Measurements from ENCODE around the gene ZNF76. TPM values are rescaled to one million over a fixed set of nuclear protein-coding genes. Genes with fewer than 3 reads are reported as not detected.

The ZNF76 gene
- polyA plus RNA-seq, 1 donor from 2014 or later: 26.3 TPM

DNA sequence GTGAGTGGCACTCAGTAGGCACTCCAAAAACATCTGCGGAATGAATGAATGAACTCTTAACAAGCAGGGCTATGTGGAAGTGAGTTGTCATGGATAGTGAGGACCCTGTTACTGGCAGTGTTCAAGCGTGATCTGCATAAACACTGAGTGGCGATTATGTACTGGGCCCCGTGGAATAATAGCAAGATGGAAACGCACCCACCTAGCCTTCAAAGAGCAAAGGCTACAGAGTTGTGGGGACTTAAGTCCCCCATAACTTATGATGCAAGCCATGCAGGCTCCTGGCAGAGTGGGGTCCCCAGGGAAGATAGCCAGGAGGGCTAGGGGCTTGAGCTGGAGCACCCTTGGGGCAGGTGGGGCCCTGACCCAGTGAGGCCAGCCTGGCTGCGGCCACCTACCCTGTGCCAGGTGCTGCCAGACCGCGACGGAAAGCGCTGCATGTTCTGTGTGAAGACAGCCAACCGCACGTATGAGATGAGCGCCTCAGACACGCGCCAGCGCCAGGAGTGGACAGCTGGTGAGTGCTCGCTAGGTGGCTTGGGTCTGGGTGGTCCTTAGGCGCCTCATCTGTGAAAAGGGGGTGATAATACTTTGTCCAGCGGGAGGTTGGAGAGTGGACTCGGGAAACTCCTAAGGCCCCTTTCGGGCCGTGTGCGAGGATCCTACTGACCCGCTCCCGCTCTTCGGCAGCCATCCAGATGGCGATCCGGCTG lies 58.1 kb downstream of the ZNF76 start:
- H3K36me3 ChIP-seq (ENCODE audit: insufficient read depth, low read length): no peaks in the 10 kb centered on the region
- peak overlapping the region; percentile 71 for H2AFZ ChIP-seq (ENCODE audit: low read depth, low read length)
- H3K79me2 ChIP-seq (replicated peaks; ENCODE audit: insufficient read depth, low read length): no peaks in the 10 kb centered on the region
- no peaks in the 10 kb centered on the region for H4K20me1 ChIP-seq (ENCODE audit: insufficient read depth)
- no peaks in the 10 kb centered on the region for H3K27me3 ChIP-seq (ENCODE audit: insufficient read depth, low read depth, low read length)
- H3K9ac ChIP-seq (ENCODE audit: low read length): peak overlapping the region; percentile 74
- TF ChIP-seq, protein P1, sequence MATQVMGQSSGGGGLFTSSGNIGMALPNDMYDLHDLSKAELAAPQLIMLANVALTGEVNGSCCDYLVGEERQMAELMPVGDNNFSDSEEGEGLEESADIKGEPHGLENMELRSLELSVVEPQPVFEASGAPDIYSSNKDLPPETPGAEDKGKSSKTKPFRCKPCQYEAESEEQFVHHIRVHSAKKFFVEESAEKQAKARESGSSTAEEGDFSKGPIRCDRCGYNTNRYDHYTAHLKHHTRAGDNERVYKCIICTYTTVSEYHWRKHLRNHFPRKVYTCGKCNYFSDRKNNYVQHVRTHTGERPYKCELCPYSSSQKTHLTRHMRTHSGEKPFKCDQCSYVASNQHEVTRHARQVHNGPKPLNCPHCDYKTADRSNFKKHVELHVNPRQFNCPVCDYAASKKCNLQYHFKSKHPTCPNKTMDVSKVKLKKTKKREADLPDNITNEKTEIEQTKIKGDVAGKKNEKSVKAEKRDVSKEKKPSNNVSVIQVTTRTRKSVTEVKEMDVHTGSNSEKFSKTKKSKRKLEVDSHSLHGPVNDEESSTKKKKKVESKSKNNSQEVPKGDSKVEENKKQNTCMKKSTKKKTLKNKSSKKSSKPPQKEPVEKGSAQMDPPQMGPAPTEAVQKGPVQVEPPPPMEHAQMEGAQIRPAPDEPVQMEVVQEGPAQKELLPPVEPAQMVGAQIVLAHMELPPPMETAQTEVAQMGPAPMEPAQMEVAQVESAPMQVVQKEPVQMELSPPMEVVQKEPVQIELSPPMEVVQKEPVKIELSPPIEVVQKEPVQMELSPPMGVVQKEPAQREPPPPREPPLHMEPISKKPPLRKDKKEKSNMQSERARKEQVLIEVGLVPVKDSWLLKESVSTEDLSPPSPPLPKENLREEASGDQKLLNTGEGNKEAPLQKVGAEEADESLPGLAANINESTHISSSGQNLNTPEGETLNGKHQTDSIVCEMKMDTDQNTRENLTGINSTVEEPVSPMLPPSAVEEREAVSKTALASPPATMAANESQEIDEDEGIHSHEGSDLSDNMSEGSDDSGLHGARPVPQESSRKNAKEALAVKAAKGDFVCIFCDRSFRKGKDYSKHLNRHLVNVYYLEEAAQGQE (IDR thresholded peaks at IDR 0.05; ENCODE audit: borderline replicate concordance): no peak
- TF ChIP-seq RAD21 (conservative IDR thresholded peaks at IDR 0.05) (no peak), POLR2AphosphoS5 (IDR thresholded peaks at IDR 0.05) (no peak), EP300 (conservative IDR thresholded peaks at IDR 0.05; ENCODE audit: poor library complexity, severe bottlenecking) (no peak), MXI1 (conservative IDR thresholded peaks at IDR 0.05; ENCODE audit: poor library complexity, severe bottlenecking) (no peak), EZH2 (IDR thresholded peaks at IDR 0.05; ENCODE audit: borderline replicate concordance, insufficient read depth, low read length, poor library complexity, severe bottlenecking) (no peak), SMC3 (conservative IDR thresholded peaks at IDR 0.05; ENCODE audit: poor library complexity) (no peak), CTCF (IDR thresholded peaks at IDR 0.05; ENCODE audit: poor library complexity, severe bottlenecking) (no peak), TAF1 (IDR thresholded peaks at IDR 0.05; ENCODE audit: low read depth) (no peak)
- no peaks in the 10 kb centered on the region for H3K9me3 ChIP-seq (ENCODE audit: low read length)
- peak overlapping the region; percentile 90 for H3K4me3 ChIP-seq (ENCODE audit: low read length)
- H3F3A ChIP-seq (ENCODE audit: insufficient read depth, low read length, poor library complexity, severe bottlenecking): no peaks in the 10 kb centered on the region
- no peaks in the 10 kb centered on the region for H3K9me2 ChIP-seq (ENCODE audit: insufficient read depth, low read length)
- H3K4me2 ChIP-seq (ENCODE audit: low read length): peak overlapping the region; percentile 55
- peak overlapping the region; percentile 74 for H3K27ac ChIP-seq (ENCODE audit: low read length)

DNA sequence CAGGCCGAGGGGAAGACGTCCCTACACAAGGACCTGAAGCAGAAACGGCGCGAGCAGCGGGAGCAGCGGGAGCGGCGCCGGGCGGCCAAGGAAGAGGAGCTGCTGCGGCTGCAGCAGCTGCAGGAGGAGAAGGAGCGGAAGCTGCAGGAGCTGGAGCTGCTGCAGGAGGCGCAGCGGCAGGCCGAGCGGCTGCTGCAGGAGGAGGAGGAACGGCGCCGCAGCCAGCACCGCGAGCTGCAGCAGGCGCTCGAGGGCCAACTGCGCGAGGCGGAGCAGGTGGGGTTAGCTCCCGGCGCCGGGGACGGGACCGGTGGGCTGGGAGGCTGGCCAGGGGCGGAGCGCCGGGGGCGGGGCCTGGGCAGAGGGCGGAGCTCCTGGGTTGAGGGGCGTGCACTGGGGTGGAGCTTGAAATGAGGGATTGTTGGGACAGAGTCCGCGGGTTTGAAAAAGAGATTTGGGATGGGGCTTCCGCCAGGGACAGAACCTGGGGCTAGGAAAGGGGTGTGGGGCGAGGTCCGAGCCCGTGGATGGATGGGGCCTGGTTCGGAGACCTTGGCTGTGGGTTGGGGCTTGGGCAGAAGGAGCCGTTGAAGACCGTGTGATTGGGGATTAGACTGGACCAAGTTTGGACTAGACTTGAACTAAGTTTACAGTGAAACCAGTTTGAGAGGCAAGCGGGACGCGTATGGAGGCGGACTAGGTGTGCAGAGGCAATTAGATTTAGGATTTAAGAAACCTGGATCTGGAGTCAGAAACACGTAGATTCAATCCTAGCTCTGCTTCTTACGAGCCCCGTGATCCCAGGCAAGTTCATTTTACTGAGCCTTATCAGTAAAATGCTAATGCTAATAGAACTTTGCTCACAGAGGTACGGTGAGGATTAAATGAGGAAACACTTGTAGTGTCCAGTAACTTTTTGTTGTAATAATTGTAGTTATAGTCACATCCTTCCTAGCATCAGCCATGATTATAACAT lies 58.9 kb downstream of the ZNF76 start:
- Histone ChIP-seq H4K20me1 (ENCODE audit: insufficient read depth) (no peaks in the 10 kb centered on the region), H2AFZ (ENCODE audit: low read depth, low read length) (peak overlapping the region; percentile 71), H3K79me2 (replicated peaks; ENCODE audit: insufficient read depth, low read length) (no peaks in the 10 kb centered on the region), H3K36me3 (ENCODE audit: insufficient read depth, low read length) (no peaks in the 10 kb centered on the region), H3K4me2 (ENCODE audit: low read length) (peak overlapping the region; percentile 55), H3K9me2 (ENCODE audit: insufficient read depth, low read length) (no peaks in the 10 kb centered on the region), H3K27me3 (ENCODE audit: insufficient read depth, low read depth, low read length) (no peaks in the 10 kb centered on the region), H3K27ac (ENCODE audit: low read length) (peak overlapping the region; percentile 74), H3F3A (ENCODE audit: insufficient read depth, low read length, poor library complexity, severe bottlenecking) (no peaks in the 10 kb centered on the region), H3K9me3 (ENCODE audit: low read length) (no peaks in the 10 kb centered on the region), H3K4me3 (ENCODE audit: low read length) (peak overlapping the region; percentile 90), H3K9ac (ENCODE audit: low read length) (peak overlapping the region; percentile 74)
- TF ChIP-seq CTCF (IDR thresholded peaks at IDR 0.05; ENCODE audit: poor library complexity, severe bottlenecking) (peak; percentile 59), TAF1 (IDR thresholded peaks at IDR 0.05; ENCODE audit: low read depth) (peak; percentile 39), EZH2 (IDR thresholded peaks at IDR 0.05; ENCODE audit: borderline replicate concordance, insufficient read depth, low read length, poor library complexity, severe bottlenecking) (no peak), MXI1 (conservative IDR thresholded peaks at IDR 0.05; ENCODE audit: poor library complexity, severe bottlenecking) (peak; percentile 69), RAD21 (conservative IDR thresholded peaks at IDR 0.05) (peak; percentile 28), POLR2AphosphoS5 (IDR thresholded peaks at IDR 0.05) (peak; percentile 74), EP300 (conservative IDR thresholded peaks at IDR 0.05; ENCODE audit: poor library complexity, severe bottlenecking) (peak; percentile 80), SMC3 (conservative IDR thresholded peaks at IDR 0.05; ENCODE audit: poor library complexity) (no peak)
- TF ChIP-seq, protein P1 (IDR thresholded peaks at IDR 0.05; ENCODE audit: borderline replicate concordance): peak; percentile 61
